ENCODE data around the gene DNM3.

DNM3 gene

GRCh38 chr1:172140591-172140990, 299.3 kb downstream of the DNM3 start:
- DNase-seq (ENCODE audit: low read depth in 2 of 2): no peak

DNA sequence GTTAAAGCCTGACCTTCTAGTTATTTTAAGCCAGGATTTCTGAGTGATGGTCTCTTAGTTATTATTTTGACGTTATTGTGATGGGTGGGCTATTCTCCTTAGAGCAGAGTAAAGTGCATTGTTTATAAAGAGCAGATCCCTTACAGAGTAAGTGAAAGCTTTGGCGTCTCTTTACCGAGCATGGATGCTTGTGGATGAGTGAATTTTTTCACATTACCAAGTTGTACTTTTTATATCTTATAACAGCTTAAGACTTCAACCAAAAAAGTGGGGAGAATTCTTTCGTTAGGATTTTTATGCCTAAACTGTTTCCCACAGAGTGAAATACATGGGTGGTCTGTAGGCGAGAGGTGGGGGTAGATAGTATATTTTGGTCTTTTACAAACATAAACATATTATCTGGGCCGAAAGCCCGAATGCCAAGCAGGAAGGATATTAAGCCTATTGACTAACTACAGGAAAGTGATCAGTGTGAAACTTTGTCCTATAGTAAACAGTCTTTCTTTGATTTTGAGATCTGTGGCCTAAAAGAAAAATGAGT, 300.1 kb downstream of the DNM3 start:
- DNase-seq (ENCODE audit: low read depth in 2 of 2): no peak

GRCh38 chr1:172142324-172142723, 301.0 kb downstream of the DNM3 start:
- DNase-seq (ENCODE audit: low read depth in 2 of 2): no peak

- DNase-seq (ENCODE audit: low read depth in 2 of 2): no peak
Measured at GRCh38 chr1:172143384-172144055, 302.2 kb downstream of the DNM3 start.

- DNase-seq (ENCODE audit: low read depth in 2 of 2): no peak
Measured at GRCh38 chr1:172144445-172145061, 303.3 kb downstream of the DNM3 start.

- no peak for DNase-seq (ENCODE audit: low read depth in 2 of 2)
Measured at GRCh38 chr1:172145231-172145651, 303.9 kb downstream of the DNM3 start.

DNA sequence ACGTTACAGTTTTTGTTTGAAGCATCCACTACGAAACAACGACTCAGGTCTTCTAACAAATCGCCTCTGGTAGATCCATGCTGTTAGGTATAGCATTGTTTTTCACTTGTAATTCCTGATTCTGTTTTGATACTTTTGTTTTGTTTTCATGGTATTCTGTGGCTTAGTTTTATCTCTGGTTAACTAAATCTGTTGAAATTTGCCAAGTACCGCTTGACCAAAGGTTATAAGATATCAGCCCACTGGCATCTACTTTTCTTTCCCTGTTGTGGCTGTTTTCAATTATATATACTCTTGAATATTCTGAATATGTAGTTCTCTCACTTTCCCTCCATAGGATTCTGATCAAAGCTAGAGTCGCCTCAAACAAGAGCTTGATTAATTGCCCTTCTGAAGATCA, 304.4 kb downstream of the DNM3 start:
- no peak for DNase-seq (ENCODE audit: low read depth in 2 of 2)

GRCh38 chr1:172146141-172146850, 305.0 kb downstream of the DNM3 start:
- DNase-seq (ENCODE audit: low read depth in 2 of 2): no peak

DNA sequence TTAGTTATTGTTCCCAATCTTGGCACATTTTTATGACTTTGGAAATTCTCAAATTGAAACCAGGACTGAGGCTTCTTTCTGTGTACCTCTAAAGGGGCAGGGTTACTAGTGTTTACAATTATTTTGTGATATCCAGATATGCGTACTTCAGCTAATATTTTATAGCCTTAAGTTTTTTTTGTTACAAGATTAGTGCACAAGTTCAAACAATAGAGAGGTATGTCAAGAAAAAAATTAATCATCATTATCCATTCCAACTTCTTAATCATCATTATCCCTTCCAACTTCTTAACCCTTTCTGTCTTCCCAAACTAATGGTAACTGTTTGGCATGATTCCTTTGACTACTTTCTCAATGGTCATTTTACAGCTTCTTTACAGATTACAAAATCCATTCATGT, 306.2 kb downstream of the DNM3 start:
- no peak for DNase-seq (ENCODE audit: low read depth in 2 of 2)

DNA sequence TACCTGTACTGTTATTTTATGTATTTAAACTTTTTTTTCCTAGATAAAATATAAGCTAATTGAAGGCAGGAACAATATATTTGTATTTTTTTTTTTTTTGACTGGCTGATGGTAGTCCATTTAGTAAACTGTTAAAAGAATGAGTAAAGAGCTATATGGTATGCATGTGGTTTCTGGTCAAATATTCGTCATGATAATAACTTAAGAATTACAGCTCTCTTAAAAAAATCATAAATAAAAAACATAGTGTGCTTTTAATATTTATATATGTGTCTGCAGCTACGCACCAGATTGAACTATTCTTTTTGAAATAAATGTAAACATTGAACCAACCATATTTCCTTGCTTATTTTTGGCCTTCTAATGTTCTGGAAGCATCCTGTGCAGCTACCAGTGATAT, 306.9 kb downstream of the DNM3 start:
- DNase-seq (ENCODE audit: low read depth in 2 of 2): no peak

GRCh38 chr1:172148707-172149106, 307.4 kb downstream of the DNM3 start:
- no peak for DNase-seq (ENCODE audit: low read depth in 2 of 2)

DNA sequence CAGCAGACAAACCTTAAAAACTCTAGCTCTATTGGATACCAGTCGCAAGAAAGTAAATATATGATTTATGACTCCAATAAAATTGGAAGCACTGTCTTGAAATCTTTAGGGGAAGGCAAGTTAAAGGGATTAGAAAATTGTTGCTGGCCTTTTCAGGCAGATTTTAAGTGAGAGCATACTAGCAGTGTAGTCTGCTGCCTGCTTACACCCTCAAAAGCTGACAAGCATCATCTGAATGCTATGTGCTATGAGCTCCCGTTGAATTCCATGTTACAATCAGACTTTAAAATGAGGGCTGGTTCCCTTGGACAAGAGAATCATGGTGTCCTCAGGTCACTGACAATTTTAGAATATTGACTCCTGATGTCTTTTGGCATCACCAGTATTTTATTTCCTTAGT, 308.0 kb downstream of the DNM3 start:
- no peak for DNase-seq (ENCODE audit: low read depth in 2 of 2)

GRCh38 chr1:172154551-172154950, 313.3 kb downstream of the DNM3 start:
- no peak for DNase-seq (ENCODE audit: low read depth in 2 of 2)

DNA sequence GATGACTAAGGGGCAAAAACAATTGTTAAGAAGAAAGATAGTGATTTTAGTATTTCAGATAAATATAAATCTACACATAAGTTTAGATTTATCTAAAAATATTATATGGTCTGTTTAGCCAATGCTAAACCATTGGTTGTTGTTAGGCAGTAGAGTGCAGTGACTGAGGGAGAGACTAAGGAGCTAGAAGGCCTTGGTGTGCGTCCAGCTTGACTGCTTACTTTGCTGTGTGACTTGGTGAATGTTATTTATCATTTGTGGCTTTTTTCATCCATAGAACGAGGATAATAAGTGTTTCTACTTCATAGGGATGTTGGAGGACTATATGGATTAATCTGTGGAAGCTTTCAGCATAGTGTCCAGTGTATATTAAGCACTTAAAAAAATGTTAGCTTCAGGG, 314.5 kb downstream of the DNM3 start:
- no peak for DNase-seq (ENCODE audit: low read depth in 2 of 2)

GRCh38 chr1:172162236-172162635, 320.9 kb downstream of the DNM3 start:
- DNase-seq (ENCODE audit: low read depth in 2 of 2): no peak

DNA sequence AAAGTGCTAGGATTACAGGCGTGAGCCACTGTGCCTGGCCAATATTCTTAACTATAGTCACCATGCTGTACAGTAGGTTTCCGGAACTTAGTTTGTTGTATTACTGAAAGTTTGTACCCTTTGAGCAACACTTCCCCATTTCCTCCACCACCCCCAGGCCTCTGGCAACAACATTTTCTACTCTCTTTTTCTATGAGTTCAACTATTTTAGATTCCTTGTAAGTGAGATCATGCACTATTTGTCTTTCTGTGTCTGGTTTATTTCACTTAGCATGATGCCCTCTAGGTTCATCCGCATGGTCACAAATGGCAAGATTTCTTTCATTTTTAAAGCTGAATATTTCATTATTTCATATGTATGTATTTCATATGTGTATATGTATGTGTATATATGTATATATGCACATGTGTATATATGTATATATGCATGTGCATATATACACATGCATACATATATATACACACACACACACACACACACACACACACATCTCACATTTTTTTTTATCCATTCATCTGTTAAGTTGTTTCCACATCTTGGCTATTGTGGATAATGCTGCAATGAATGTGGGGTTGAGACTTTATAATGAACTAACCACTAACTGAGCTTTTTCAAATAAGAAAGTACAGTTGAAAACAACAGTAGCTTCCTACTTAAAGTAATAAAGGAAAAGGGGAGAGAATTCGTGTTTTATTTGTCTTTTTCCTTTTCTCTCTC, 322.4 kb downstream of the DNM3 start:
- DNase-seq (ENCODE audit: low read depth in 2 of 2): no peak

DNA sequence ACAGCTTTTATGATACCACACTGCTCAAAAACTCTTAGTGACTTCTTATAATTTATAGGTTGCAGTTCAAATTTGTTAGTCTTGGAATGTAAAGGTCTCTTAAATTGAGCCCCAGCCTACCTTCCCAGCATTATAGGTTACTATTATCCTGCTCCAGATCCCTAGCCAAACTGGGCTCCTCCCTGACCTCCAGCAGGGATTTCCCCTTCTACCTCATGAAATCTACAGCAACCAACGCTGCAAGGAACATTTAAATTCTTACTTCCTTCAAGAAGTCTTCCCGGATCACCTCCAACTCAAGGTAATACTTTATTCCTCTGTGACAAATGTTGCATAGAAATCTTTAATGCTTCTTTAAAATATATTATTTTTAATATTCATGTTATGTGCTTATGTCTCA, 324.1 kb downstream of the DNM3 start:
- DNase-seq (ENCODE audit: low read depth in 2 of 2): no peak

DNA sequence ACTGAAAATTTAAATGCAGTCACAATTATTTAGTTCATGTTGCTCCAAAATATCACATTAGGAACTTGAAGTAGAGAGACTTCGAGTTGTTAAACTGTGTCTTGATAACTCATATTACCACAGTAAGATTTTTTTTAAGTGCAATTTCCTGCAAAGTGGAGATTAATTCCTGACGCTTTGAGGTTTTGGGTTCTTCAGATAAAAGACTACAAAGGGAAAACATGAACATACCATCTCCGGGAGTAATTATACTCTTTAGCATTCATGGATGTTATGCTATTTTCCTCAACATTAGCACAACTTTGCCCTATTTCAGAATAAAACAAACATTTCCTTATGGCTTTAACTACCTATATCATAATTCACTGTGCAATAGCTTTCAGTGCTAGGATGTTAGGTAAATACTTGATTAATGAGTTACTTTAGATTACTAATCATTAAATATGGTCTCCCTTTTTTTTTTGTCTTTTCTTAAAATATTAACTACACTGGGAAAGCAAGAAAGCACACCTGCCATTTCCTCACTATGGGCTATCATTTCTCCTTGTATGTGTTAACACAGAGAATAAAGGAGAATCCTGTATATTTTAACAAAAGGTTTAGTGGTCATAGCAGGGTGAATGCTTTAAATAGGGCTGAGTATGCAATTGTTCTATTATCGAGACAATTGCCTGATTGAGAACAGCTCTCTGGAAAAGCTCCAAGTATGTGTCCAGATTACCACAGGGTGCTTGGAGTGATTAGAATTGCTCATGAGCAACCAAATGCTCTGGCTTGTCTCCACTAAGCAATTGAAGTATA, 326.7 kb downstream of the DNM3 start:
- no peak for DNase-seq (ENCODE audit: low read depth in 2 of 2)

DNA sequence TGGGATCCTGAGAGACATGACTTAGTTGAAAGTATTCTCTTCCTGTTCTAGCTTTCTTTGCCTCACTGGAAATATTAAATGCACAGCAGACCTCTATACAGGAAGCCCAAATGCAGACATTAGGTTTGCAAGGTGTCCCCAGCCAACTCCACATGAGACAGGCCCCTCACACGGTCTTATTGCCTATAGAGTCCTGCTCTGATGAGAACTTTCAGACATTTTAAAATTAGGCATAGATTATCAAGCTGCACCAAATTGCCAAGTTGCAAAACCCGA, 327.2 kb downstream of the DNM3 start:
- DNase-seq (ENCODE audit: low read depth in 2 of 2): no peak

GRCh38 chr1:172169836-172170235, 328.5 kb downstream of the DNM3 start:
- DNase-seq (ENCODE audit: low read depth in 2 of 2): no peak

DNA sequence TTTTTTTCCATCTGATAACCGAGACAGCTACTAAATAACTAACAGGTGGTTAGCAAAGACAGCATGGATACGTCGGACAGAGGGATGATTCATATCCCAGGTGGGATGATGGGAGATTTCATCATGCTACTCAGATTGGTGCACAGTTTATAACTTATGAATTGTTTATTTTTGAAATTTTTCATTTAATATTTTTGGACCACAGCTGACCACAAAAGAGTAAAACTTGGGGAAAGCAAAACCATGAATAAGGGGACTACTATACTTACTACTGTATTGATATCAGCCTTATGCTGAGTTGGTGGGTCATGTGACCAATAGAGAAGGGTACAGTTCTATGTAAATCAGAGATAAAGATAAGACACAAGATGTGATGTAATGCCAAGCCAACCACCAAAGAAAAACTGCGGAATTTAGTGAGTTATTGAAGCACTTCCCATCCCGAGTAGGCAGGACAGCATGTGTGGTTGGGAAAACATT, 331.1 kb downstream of the DNM3 start:
- no peak for DNase-seq (ENCODE audit: low read depth in 2 of 2)

GRCh38 chr1:172176206-172176605, 334.9 kb downstream of the DNM3 start:
- DNase-seq (ENCODE audit: low read depth in 2 of 2): no peak
